ENCODE data around the gene TIMM44.

The TIMM44 gene

GRCh38 chr19:7908742-7909461, 34.6 kb downstream of the TIMM44 start:
- peaks cover 5% of the 10 kb centered on the region for H3K27me3 Mint-ChIP-seq (ENCODE audit: low read depth)
- H3K4me1 Mint-ChIP-seq = peaks cover 13% of the 10 kb centered on the region
- H3K36me3 Mint-ChIP-seq (ENCODE audit: low read depth) = peaks cover 13% of the 10 kb centered on the region
- TF ChIP-seq CTCF (IDR thresholded peaks at IDR 0.05; ENCODE audit: unreplicated experiment in 3 of 3) = no peak
- no peak overlapping the region for H3K27ac Mint-ChIP-seq
- no peak overlapping the region for H3K4me3 Mint-ChIP-seq
- H3K9me3 Mint-ChIP-seq = no peaks in the 10 kb centered on the region

- H3K36me3 Mint-ChIP-seq (ENCODE audit: low read depth) = peaks cover 13% of the 10 kb centered on the region
- no peaks in the 10 kb centered on the region for H3K27me3 Mint-ChIP-seq (ENCODE audit: low read depth)
These were observed 35.3 kb downstream of the TIMM44 start for GRCh38 chr19:7908078-7908699.

GRCh38 chr19:7907544-7907943, 35.9 kb downstream of the TIMM44 start:
- TF ChIP-seq CTCF (IDR thresholded peaks at IDR 0.05; ENCODE audit: unreplicated experiment in 3 of 3) = no peak
- Mint-ChIP-seq H3K27me3 (ENCODE audit: low read depth) (no peaks in the 10 kb centered on the region), H3K36me3 (ENCODE audit: low read depth) (peaks cover 8% of the 10 kb centered on the region)

More at GRCh38 chr19:7908078-7908699, 35.3 kb downstream of the TIMM44 start:
- Mint-ChIP-seq H3K27ac (no peak overlapping the region), H3K4me3 (no peak overlapping the region), H3K4me1 (peaks cover 16% of the 10 kb centered on the region), H3K9me3 (no peaks in the 10 kb centered on the region)
- no peak for TF ChIP-seq CTCF (IDR thresholded peaks at IDR 0.05; ENCODE audit: unreplicated experiment in 3 of 3)

GRCh38 chr19:7907122-7907521, 36.3 kb downstream of the TIMM44 start:
- no peaks in the 10 kb centered on the region for H3K27me3 Mint-ChIP-seq (ENCODE audit: low read depth)
- H3K27ac Mint-ChIP-seq = no peak overlapping the region
- peaks cover 7% of the 10 kb centered on the region for H3K36me3 Mint-ChIP-seq (ENCODE audit: low read depth)
- peak overlapping the region in 2 of 3 experiments; percentile 43 to 56 for H3K4me3 Mint-ChIP-seq
- H3K4me1 Mint-ChIP-seq = peaks cover 21% of the 10 kb centered on the region
- H3K9me3 Mint-ChIP-seq = no peaks in the 10 kb centered on the region
- TF ChIP-seq CTCF (IDR thresholded peaks at IDR 0.05; ENCODE audit: unreplicated experiment in 3 of 3) = no peak

More at GRCh38 chr19:7907544-7907943, 35.9 kb downstream of the TIMM44 start:
- no peak overlapping the region for H3K27ac Mint-ChIP-seq
- H3K4me1 Mint-ChIP-seq = peaks cover 19% of the 10 kb centered on the region
- H3K9me3 Mint-ChIP-seq = no peaks in the 10 kb centered on the region
- peak overlapping the region in 2 of 3 experiments; percentile 43 to 56 for H3K4me3 Mint-ChIP-seq

GRCh38 chr19:7905859-7906258, 37.6 kb downstream of the TIMM44 start:
- peak overlapping the region; percentile 84 to 89 (median 86) for H3K4me3 Mint-ChIP-seq
- H3K27me3 Mint-ChIP-seq (ENCODE audit: low read depth) = no peaks in the 10 kb centered on the region
- no peaks in the 10 kb centered on the region for H3K36me3 Mint-ChIP-seq (ENCODE audit: low read depth)
- H3K9me3 Mint-ChIP-seq = no peaks in the 10 kb centered on the region
- no peak for TF ChIP-seq CTCF (IDR thresholded peaks at IDR 0.05; ENCODE audit: unreplicated experiment in 3 of 3)
- peaks cover 21% of the 10 kb centered on the region for H3K4me1 Mint-ChIP-seq
- peak overlapping the region in 2 of 3 experiments; percentile 71 to 79 for H3K27ac Mint-ChIP-seq

Data from nephron (organoid).